ENCODE data around the gene CCDC110. TPM values are rescaled to one million over a fixed set of nuclear protein-coding genes. Genes with fewer than 3 reads are reported as not detected.

CCDC110 gene
- total and polyA plus RNA-seq, 9 of the 15 experiments (the other 6 are each of a cell fraction or from before 2014, with no cell fraction given): 0.04 to 0.35 (median 0.07) TPM; not detected in 4

DNA sequence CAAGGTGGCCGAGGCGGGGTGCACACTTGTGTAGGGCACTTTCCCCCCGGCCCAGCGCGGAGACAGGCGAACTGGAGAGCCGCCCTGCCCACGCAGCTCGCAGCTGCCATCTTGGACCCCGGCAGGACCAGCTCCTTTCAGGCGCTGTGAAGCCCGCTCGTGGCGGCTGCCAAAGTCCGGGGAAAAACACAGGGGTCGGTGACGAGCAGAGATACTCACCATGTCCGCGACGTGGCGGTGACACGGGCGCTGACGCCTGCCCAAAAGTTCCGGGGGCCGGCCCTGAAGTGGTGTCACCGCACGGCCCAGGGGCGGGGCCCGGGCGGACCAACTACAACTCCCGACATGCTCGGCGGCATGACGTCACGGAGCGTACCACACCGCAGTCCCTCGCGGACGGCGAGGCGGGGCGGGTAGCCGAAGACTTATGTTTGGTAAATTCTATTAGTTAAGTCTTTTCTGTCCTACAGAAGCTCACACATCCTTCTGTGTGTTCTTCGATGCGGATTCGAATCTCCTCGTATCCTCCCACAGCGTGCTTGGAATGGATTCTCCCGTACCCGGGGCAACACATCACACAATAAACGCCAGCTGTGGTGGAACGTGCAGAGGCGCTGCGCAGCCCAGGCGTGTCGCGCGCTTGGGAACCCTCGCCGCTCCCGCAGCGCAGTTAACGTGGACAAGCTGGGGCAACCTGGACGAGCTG, 45.7 kb downstream of the CCDC110 start, which contains the start of gene UFSP2 (continued):
- TF ChIP-seq SMARCB1 (IDR thresholded peaks at IDR 0.05; ENCODE audit: insufficient read length, low read depth) (no peak), ZBED1 (IDR thresholded peaks at IDR 0.05) (0 out of 2 replicates have a peak, but pooled peaks have one; percentile 17), HCFC1 (IDR thresholded peaks at IDR 0.05; ENCODE audit: low read depth, low read length) (peak; percentile 90), SIX5 (IDR thresholded peaks at IDR 0.05; ENCODE audit: borderline replicate concordance in 1 of 2, insufficient read depth in 1 of 2, low read depth in 1 of 2, low read length in 2 of 2) (peak; percentile 92 to 93), SP2 (IDR thresholded peaks at IDR 0.05; ENCODE audit: extremely low read depth, low read depth, low read length, poor library complexity, severe bottlenecking) (no peak), RBM14 (IDR thresholded peaks at IDR 0.05; ENCODE audit: borderline replicate concordance, insufficient read depth, low read depth, low read length) (no peak), SIRT6 (IDR thresholded peaks at IDR 0.05; ENCODE audit: low read depth, low read length) (no peak), ZNF384 (IDR thresholded peaks at IDR 0.05; ENCODE audit: low read depth, low read length) (no peak), EWSR1 (IDR thresholded peaks at IDR 0.05; ENCODE audit: borderline replicate concordance, low read depth, partially characterized antibody) (no peak), PTBP1 (IDR thresholded peaks at IDR 0.05; ENCODE audit: low read depth, low read length) (no peak), MED1 (CRISPR knock-in tag; IDR thresholded peaks at IDR 0.05; ENCODE audit: borderline replicate concordance) (no peak), SRSF3 (IDR thresholded peaks at IDR 0.05; ENCODE audit: insufficient read depth, low read length) (no peak), ZNF764 (CRISPR knock-in tag; IDR thresholded peaks at IDR 0.05; ENCODE audit: low read depth) (no peak)
- TF ChIP-seq, protein P1, sequence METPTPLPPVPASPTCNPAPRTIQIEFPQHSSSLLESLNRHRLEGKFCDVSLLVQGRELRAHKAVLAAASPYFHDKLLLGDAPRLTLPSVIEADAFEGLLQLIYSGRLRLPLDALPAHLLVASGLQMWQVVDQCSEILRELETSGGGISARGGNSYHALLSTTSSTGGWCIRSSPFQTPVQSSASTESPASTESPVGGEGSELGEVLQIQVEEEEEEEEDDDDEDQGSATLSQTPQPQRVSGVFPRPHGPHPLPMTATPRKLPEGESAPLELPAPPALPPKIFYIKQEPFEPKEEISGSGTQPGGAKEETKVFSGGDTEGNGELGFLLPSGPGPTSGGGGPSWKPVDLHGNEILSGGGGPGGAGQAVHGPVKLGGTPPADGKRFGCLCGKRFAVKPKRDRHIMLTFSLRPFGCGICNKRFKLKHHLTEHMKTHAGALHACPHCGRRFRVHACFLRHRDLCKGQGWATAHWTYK (CRISPR knock-in tag; IDR thresholded peaks at IDR 0.05): peak; percentile 71; the same call in 1 of the 2 replicates
- TF ChIP-seq, protein P2, sequence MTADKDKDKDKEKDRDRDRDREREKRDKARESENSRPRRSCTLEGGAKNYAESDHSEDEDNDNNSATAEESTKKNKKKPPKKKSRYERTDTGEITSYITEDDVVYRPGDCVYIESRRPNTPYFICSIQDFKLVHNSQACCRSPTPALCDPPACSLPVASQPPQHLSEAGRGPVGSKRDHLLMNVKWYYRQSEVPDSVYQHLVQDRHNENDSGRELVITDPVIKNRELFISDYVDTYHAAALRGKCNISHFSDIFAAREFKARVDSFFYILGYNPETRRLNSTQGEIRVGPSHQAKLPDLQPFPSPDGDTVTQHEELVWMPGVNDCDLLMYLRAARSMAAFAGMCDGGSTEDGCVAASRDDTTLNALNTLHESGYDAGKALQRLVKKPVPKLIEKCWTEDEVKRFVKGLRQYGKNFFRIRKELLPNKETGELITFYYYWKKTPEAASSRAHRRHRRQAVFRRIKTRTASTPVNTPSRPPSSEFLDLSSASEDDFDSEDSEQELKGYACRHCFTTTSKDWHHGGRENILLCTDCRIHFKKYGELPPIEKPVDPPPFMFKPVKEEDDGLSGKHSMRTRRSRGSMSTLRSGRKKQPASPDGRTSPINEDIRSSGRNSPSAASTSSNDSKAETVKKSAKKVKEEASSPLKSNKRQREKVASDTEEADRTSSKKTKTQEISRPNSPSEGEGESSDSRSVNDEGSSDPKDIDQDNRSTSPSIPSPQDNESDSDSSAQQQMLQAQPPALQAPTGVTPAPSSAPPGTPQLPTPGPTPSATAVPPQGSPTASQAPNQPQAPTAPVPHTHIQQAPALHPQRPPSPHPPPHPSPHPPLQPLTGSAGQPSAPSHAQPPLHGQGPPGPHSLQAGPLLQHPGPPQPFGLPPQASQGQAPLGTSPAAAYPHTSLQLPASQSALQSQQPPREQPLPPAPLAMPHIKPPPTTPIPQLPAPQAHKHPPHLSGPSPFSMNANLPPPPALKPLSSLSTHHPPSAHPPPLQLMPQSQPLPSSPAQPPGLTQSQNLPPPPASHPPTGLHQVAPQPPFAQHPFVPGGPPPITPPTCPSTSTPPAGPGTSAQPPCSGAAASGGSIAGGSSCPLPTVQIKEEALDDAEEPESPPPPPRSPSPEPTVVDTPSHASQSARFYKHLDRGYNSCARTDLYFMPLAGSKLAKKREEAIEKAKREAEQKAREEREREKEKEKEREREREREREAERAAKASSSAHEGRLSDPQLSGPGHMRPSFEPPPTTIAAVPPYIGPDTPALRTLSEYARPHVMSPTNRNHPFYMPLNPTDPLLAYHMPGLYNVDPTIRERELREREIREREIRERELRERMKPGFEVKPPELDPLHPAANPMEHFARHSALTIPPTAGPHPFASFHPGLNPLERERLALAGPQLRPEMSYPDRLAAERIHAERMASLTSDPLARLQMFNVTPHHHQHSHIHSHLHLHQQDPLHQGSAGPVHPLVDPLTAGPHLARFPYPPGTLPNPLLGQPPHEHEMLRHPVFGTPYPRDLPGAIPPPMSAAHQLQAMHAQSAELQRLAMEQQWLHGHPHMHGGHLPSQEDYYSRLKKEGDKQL (CRISPR knock-in tag; IDR thresholded peaks at IDR 0.05; ENCODE audit: borderline replicate concordance): no peak
- TF ChIP-seq, protein P3, sequence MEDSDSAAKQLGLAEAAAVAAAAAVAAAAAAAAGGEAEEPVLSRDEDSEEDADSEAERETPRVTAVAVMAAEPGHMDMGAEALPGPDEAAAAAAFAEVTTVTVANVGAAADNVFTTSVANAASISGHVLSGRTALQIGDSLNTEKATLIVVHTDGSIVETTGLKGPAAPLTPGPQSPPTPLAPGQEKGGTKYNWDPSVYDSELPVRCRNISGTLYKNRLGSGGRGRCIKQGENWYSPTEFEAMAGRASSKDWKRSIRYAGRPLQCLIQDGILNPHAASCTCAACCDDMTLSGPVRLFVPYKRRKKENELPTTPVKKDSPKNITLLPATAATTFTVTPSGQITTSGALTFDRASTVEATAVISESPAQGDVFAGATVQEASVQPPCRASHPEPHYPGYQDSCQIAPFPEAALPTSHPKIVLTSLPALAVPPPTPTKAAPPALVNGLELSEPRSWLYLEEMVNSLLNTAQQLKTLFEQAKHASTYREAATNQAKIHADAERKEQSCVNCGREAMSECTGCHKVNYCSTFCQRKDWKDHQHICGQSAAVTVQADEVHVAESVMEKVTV (CRISPR knock-in tag; IDR thresholded peaks at IDR 0.05): no peak
- TF ChIP-seq, protein P4, sequence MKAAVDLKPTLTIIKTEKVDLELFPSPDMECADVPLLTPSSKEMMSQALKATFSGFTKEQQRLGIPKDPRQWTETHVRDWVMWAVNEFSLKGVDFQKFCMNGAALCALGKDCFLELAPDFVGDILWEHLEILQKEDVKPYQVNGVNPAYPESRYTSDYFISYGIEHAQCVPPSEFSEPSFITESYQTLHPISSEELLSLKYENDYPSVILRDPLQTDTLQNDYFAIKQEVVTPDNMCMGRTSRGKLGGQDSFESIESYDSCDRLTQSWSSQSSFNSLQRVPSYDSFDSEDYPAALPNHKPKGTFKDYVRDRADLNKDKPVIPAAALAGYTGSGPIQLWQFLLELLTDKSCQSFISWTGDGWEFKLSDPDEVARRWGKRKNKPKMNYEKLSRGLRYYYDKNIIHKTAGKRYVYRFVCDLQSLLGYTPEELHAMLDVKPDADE (conservative IDR thresholded peaks at IDR 0.05; ENCODE audit: control insufficient read depth, low read depth, low read length): peak; percentile 47

All from K562 (cell line).